GM04503 (cell line): ENCODE measurements around the gene TIMP2.
"Not testable (repeated sequence)": the region's sequence is repeated elsewhere in the genome, so short reads cannot be mapped to it uniquely, and the experiment has no call there.

ENCODE experiments used
- DNase-seq: peaks from one replicate; pipeline ENCODE4 v3.0.0-alpha.2; 2012; ENCODE audit warnings: low read depth

Gene TIMP2

GRCh38 chr17:78929908-78930775 lies 5.0 kb upstream of the TIMP2 start:
- DNase-seq: no peak

DNA sequence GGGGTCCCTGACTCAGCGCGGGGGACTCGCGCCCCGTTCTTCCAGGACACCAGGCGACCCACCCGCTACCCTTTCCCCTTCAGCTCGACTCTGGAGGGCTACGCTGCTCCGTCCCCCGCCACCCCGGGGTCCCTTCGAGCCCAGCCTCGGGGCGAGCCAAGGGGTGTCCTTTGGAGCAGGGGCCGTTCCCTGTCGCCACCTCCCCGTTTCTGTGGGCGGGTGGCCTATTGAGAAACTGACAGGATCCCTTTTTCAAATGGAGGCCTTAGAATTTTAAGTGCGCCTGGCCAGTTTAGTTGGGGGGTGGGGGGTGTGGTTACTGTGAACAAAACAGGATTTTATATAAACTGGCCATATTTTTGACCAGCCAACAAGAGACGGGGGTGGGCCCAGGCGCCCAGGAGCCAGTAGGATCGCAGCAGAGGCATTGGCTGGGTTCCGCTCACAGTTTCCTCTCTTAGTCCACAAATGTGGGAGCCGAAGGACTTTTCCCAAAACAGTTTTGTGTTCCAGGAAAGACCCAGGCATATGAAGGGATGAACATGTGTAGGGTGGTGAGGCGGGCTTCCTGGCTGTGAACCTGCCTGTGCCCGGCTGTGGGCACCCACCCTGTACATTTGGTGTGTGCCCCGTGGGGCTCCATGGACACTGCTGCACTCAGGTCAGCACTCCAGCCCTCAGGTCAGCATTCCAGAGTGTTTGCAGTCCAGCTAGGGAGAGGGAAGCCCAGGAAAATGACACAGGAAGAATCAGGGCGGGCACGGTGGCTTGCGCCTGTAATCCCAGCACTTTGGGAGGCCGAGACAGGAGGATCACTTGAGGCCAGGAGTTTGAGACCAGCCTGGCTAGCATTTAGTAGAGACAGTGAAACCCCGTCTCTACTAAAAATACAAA lies 722 bp upstream of the TIMP2 start:
- DNase-seq: no peak

- no peak for DNase-seq
Observed at GRCh38 chr17:78924481-78925151, 571 bp downstream of the TIMP2 start.

GRCh38 chr17:78923660-78924453 lies 1.3 kb downstream of the TIMP2 start:
- DNase-seq: no peak

- no peak for DNase-seq
Observed at GRCh38 chr17:78922816-78923498, 2.2 kb downstream of the TIMP2 start.

- no peak for DNase-seq
Observed at GRCh38 chr17:78921437-78921971, 3.7 kb downstream of the TIMP2 start.

- no peak for DNase-seq
Observed at GRCh38 chr17:78920528-78920927, 4.7 kb downstream of the TIMP2 start.

- no peak for DNase-seq
Observed at GRCh38 chr17:78919861-78920450, 5.2 kb downstream of the TIMP2 start.

- DNase-seq: no peak
Observed at GRCh38 chr17:78918979-78919378, 6.2 kb downstream of the TIMP2 start.

- DNase-seq: no peak
Observed at GRCh38 chr17:78917451-78918275, 7.5 kb downstream of the TIMP2 start.

DNA sequence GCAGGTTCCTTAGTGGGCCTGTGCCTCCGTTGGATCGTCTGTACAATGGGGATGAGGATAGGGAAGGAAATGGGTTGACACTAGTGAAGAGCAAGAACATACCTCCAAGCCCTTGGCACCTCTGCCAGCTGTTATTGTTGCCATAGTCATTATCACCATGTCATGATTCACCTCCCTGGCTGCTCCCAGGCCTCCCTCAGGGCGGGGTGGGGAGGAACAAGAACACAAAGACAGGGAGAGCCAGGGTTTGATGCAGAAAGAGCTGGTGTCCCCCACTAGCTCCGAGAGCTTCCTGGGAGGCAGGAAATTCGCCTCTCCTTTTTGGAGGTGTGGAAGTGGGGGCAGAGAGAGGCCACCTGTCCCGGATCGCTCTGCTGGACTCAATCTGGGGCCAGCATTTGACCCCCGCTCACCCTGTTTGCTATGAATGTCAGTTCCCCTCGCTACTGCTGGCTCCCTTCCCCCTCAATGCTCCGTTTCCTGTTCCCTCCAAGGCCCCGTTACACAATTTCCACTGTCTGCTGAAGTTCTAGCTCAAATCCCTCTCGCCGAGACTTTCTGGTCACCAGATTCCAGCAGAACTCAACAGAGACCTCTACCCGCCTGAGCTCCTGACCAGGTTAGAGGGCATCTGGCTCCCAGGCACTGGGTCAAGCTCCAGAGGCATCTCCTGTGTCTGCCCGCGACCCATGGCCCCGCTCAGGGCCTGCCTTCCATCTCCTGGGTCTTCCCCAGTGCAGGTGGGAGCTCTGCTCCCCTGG lies 9.1 kb downstream of the TIMP2 start:
- no peak for DNase-seq

DNA sequence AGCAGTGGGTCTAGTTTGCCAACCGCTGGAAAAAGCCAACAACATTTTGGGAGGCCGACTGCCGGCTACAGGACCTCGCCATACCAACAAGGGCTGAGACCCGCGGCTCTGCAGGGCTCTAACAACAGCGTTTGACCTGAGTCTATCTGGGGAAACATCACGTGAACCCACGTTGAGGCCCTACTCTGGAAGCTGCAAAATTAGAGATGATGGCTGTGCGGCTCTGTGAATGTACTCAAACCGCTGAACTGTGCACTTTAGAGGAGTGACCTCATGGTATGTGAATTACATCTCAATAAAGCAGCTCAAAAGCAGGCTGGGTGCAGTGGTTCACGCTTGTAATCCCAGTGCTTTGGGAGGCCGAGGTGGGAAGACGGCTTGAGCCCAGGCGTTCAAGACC lies 12.1 kb downstream of the TIMP2 start:
- DNase-seq: no peak

- DNase-seq: no peak
Observed at GRCh38 chr17:78912082-78912481, 13.1 kb downstream of the TIMP2 start.

- not testable (repeated sequence) for DNase-seq
Observed at GRCh38 chr17:78911543-78911942, 13.6 kb downstream of the TIMP2 start.

- DNase-seq: no peak
Observed at GRCh38 chr17:78910497-78911284, 14.5 kb downstream of the TIMP2 start.

DNA sequence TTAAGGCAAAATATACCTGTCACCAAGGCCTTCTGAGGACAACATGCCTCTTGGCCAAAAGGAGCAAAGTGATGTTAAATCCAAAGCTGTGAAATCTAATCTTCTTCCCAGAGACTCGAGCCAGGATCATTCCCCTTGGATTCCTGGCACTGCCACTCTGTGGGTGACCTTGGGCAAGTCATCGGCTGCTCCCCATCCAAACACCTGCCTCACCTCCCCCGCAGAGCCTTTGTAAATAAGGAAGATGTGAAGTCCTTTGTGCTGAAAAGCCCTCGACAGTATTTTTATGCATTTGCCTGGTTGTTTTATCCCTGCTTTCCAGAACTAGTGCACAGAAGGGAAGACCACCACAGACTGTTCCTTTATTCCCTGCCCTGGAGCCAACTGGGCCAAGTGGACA lies 16.8 kb downstream of the TIMP2 start:
- DNase-seq: no peak

- no peak for DNase-seq
Observed at GRCh38 chr17:78905541-78905940, 19.6 kb downstream of the TIMP2 start.

- DNase-seq: no peak
Observed at GRCh38 chr17:78905116-78905515, 20.1 kb downstream of the TIMP2 start.
